GM12801 (cell line): ENCODE measurements around the gene FBXL7.

ENCODE experiments used
- TF ChIP-seq, protein P1 (sequence below): IDR thresholded peaks from one replicate; pipeline ENCODE4 v1.5.1; 2011; ENCODE audit warnings: control low read depth; ENCODE audit not compliant: insufficient read length; ENCODE audit errors: extremely low read depth

The FBXL7 gene

DNA sequence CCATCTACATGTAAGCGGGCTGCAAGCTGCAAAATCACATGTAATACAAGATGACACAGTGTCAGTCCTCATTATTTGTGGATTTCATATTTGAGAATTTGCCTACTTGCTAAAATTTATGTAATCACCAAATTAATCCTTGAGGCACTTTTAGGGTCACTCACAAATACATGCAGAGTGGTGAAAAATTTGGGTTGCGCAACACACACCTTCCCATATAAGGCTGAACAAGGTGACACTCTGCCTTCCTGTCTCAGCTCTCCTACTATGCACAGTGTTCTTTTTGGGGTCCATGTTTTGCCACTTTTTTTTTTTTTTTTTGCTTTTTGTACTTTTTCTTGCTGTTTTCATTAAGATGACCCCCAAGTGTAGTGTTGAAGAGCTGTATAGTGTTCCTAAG, 111.0 kb downstream of the FBXL7 start:
- TF ChIP-seq, protein P1, sequence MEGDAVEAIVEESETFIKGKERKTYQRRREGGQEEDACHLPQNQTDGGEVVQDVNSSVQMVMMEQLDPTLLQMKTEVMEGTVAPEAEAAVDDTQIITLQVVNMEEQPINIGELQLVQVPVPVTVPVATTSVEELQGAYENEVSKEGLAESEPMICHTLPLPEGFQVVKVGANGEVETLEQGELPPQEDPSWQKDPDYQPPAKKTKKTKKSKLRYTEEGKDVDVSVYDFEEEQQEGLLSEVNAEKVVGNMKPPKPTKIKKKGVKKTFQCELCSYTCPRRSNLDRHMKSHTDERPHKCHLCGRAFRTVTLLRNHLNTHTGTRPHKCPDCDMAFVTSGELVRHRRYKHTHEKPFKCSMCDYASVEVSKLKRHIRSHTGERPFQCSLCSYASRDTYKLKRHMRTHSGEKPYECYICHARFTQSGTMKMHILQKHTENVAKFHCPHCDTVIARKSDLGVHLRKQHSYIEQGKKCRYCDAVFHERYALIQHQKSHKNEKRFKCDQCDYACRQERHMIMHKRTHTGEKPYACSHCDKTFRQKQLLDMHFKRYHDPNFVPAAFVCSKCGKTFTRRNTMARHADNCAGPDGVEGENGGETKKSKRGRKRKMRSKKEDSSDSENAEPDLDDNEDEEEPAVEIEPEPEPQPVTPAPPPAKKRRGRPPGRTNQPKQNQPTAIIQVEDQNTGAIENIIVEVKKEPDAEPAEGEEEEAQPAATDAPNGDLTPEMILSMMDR, result no peak

DNA sequence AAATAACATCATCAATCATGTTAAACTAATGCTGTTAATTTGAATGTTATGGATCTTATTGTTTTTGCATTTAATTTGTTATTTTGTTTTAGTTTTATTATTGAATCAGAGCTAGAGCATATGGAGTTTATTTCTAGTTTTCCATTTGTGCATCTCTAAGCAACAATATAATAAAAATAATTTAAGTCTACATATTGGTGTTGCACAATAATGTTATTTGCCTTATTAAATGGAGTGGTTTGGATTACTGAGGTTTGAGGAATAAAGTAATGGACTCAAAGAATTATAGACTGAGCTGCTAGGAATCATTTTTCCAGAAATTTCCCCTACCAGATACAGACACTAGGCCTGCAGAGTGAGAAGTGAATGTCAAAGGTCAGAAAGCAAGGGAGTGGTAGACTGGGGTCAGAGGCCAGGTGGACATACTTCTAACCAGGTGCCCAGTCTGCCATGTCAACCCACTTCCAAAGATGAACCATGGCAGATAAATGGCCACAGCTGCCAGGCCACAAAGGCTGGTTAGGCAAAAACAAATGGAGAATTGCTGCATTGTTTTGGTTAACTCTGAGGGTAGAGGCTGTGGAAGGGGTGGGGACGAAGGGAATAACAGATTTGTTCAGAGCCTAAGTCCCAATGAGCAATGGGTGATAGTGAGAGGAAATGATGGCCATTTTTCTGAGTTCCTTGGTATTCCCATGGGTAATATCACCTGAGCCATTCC, 113.1 kb downstream of the FBXL7 start:
- TF ChIP-seq, protein P1, result no peak

DNA sequence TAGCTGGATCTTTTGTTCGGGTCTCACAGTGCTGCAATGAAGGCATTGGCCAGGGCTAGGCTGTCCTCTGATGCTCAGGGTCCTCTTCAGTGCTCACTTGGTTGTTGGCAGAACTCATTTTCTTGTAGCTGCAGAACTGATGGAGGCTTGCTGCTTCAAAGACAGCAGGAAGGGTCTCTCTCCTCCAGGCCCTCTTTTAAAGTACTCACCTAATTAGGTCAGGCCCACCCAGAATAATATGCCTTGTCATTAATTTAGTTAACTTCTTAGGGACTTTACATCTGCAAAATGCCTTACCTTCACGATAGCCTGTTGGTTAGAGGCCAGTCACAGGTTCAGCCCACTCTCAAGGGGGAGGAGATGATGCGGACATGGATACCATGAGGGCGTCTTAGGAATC, 114.7 kb downstream of the FBXL7 start:
- TF ChIP-seq, protein P1, result no peak

DNA sequence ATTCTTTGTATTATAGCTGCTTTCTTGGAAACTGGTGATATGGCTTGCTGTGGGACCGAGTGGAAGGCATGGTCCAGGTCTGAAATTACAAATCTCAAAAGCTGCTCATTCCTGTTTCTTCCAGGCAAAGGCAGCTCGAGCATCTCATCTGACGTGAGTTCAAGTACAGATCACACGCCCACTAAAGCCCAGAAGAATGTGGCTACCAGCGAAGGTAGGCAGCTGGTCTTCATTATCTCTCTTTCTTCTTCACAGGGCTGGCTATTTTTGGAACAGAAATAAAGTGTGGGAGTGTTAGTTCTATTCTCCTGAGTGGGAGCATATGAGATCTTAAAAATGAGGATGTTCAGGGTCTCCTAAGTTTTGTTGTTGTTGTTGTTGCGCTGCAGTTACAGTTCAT, 115.9 kb downstream of the FBXL7 start:
- TF ChIP-seq, protein P1, result no peak

DNA sequence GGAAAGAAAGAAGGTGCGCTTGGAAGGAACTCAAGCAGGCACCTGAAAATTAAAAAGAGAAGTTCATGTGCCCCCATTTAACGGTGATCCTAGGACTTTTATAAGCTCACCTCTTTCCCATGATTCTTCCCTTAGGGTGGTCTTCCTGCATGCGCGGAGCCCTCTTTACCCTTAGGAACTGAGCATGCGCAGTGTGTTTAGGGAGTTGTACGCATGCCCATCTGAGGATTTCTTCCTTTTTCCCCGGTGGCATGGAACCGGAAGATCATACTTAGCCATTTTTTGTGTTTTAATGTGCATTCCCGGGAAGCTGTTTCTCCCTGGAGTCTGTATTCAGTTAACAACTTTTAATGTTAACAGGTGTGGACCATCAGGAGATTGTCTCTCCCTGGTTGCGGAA, 119.0 kb downstream of the FBXL7 start:
- TF ChIP-seq, protein P1, result no peak

DNA sequence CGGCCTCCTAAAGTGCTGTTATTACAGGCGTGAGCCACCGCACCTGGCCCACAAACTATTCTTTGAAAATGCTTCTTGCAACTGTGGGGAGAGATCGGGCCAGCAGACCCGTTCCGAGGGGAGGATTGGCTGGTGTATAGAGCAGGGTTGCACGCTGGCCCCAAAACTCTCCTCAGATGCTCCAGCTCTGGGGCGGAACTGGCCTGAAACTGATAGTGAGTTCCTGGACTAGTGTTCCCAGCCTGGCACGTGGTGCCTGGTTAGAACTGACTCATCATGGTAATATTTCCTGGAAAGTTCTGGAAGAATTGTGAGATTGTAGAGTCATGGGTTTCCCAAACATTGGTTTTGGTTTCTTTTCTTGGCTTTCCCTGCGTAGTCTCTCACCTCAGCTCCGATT, 120.5 kb downstream of the FBXL7 start:
- TF ChIP-seq, protein P1, result no peak

DNA sequence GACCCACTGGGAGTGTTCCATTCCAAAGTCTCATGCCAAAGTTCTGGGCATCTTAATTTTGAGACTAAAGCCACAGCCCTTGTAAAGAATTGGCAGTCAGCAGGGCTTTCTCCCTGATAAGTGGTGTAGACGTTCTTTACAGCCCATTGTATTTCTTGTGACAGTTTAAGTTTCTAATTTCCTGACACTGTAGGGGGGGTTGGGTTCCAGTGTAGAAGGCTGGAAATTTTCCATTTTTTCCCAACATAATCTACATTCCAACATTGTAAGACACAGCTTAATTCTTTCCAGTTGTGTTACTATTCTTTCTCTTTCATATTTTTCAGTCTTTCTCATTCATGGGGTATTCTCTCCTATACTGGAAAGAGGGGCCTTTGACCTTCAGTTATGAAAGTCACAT, 121.1 kb downstream of the FBXL7 start:
- TF ChIP-seq, protein P1, result no peak
